ENCODE results near the gene CHRNB1. TPM values are rescaled to one million over a fixed set of nuclear protein-coding genes. Genes with fewer than 3 reads are reported as not detected.

Gene CHRNB1, protein sequence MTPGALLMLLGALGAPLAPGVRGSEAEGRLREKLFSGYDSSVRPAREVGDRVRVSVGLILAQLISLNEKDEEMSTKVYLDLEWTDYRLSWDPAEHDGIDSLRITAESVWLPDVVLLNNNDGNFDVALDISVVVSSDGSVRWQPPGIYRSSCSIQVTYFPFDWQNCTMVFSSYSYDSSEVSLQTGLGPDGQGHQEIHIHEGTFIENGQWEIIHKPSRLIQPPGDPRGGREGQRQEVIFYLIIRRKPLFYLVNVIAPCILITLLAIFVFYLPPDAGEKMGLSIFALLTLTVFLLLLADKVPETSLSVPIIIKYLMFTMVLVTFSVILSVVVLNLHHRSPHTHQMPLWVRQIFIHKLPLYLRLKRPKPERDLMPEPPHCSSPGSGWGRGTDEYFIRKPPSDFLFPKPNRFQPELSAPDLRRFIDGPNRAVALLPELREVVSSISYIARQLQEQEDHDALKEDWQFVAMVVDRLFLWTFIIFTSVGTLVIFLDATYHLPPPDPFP
- 10 to 100 TPM; 51.8 to 85.8 (median 71.8) TPM for polyA plus RNA-seq (ENCODE audit: insufficient read length in 10 of 10)
- long read RNA-seq, donor 1, transcript CHRNB1-207 (2 exons, 1,095 nt), result minor isoform, 5 of 18 reads
- long read RNA-seq, donor 1, transcript CHRNB1-201 (11 exons, 2,557 nt), result major isoform, 7 of 18 reads
- long read RNA-seq, donor 1, partial matches to known transcripts, result 5 of 18 reads
- long read RNA-seq, donor 1, other reads (novel, unspliced or antisense), result 0 of 18 reads
- long read RNA-seq, donor 2, transcript CHRNB1-201 (11 exons, 2,557 nt), result major isoform, 9 of 12 reads
- long read RNA-seq, donor 2, partial matches to known transcripts, result 0 of 12 reads
- long read RNA-seq, donor 2, other reads (novel, unspliced or antisense), result 0 of 12 reads
- long read RNA-seq, donor 3, result 0 reads
- long read RNA-seq, donor 4, partial matches to known transcripts, result 26 of 31 reads
- long read RNA-seq, donor 4, other reads (novel, unspliced or antisense), result 0 of 31 reads
- long read RNA-seq, donor 5, transcript CHRNB1-201 (11 exons, 2,557 nt), result major isoform, 8 of 41 reads
- long read RNA-seq, donor 5, partial matches to known transcripts, result 30 of 41 reads
- long read RNA-seq, donor 5, other reads (novel, unspliced or antisense), result 0 of 41 reads
- long read RNA-seq, donor 6, transcript CHRNB1-201 (11 exons, 2,557 nt), result major isoform, 11 of 19 reads
- long read RNA-seq, donor 6, partial matches to known transcripts, result 6 of 19 reads
- long read RNA-seq, donor 6, other reads (novel, unspliced or antisense), result 0 of 19 reads
- long read RNA-seq, donor 7, transcript CHRNB1-201 (11 exons, 2,557 nt), result major isoform, 8 of 12 reads
- long read RNA-seq, donor 7, partial matches to known transcripts, result 0 of 12 reads
- long read RNA-seq, donor 7, other reads (novel, unspliced or antisense), result 0 of 12 reads
- long read RNA-seq, donor 8, partial matches to known transcripts, result 0 of 2 reads
- long read RNA-seq, donor 8, other reads (novel, unspliced or antisense), result 0 of 2 reads
- long read RNA-seq, donor 9, partial matches to known transcripts, result 0 of 1 reads
- long read RNA-seq, donor 9, other reads (novel, unspliced or antisense), result 0 of 1 reads

GRCh38 chr17:7444682-7445618, at the start of gene CHRNB1:
Gene CHRNB1 (plus strand): TSS chr17:7445061. CDS start chr17:7445128, 67 bp downstream.
- DNase-seq, result peak in 2 of 3 donors; percentile 64 to 80

DNA sequence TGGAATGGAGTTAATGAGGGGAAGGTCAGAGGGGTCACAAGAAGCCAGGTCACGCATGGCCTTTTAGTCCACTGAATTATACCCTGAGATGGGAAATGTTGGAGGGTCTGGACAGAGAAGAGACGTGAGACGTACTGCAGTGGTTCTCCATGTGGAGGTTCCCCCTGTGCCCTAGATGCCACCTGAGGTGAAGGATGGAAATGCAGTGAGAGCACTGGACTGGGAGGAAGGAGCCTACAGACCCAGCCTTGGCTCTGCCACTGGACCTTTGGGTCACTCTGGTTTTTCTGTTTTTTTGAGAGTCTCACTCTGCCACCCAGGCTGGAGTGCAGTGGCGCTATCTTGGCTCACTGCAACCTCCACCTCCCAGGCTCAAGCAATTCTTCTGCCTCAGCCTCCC, 48.7 kb upstream of the CHRNB1 start:
- DNase-seq, result no peak

DNA sequence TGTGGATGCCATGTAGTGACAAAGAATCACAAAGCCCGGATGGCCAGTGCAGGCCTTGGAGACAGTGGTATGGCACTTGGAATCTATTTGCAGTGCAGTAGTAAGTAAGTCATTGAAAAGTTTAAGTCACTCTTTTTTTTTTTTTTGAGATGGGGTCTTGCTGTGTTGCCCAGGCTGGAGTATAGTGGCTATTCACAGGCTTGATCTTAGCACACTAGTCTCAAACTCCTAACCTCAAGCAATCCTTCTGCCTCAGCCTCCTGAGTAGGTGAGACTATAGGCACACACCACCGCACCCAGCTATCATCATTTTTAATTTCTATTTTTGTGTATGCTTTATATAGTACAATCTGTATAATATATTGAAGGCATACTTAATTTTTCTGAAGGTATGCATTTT, 46.2 kb upstream of the CHRNB1 start:
- no peak for DNase-seq

DNA sequence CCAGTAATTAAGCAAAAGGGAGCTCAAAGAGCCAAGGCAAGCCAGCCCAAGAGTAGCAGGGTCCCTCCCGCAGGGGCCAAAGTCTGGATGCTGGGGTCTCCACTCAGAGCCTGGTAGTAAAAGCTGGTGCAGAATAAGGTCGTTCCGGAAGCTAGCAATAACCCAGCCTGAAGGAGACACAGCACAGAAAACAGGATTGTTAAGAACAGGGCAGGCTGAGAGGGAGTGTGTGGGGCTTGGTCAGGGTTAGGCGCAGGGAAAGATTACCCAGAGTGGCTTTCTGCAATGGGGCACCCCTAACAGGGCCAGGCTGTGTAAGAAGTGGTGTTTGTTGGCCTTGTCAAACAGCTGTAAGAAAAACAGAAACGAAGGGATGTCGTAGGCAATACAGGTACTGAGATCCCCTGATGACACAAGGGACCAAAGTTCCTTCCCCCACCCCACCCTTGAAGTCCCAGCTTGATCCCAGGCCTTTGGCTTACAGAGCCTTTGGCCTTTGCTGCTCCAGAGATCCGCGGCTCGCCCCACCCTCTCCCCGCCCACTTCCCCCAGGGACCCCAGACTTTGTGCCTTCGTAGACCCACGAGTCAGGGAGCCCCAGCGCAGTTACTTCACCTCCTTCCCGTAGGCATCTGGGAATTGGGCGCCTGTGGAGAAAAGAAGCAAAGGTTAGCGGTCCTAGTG, 41.7 kb upstream of the CHRNB1 start:
- DNase-seq, result no peak

DNA sequence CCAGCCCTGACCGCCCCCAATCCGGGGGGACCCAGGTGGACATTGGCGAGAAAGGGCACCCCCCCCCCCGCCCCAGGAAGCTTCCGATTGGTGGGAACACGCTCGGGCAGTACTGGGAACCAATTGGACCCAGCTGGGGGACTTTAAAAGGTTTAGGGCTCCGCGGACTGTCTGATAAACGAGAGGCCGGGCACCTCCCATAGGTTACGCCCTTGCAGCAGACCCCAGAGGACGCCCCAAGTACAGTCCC, 41.2 kb upstream of the CHRNB1 start:
- no peak for DNase-seq

DNA sequence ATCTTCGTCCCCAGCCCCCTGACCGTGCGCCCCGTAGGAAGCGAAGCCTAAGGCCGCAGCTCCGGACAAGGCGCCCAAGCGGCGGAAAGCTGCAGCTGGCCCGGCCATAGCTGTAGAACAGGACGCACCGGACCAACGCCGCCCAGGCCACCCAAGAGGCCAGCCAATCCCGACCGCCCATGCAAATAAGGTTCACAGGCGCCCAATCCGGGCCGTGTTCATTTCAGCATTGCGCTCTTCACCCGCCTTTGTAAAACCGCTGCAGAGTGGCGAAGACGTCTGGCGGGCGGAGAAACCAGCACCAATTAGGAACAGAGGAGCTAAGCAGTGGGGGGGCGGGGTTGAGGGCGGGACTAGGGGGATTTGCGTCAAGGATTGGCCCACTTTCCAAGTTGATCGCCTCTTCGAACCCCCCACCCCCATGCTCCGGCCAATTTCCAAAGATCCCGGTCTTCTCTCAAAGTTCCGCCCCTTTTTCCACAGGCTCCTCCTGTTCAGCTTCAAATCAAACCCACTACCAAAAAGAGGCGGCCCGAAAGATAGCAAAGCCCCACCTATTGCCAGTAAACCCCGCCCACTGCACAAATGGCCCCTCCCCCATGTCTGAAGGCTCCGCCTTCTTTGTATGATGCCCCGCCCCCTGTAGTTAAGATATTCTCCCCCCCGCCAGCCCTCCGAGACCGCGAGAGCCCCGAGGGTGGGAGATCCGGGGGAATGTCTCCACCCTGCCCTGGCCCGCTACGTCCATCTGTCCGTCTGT, 40.7 kb upstream of the CHRNB1 start, which contains the start of gene TMEM256:
TMEM256 (minus strand) TSS at position 121 of the 760 bp plus-strand sequence; CDS start at position 108, 13 bp downstream.
- peak; percentile 99 to 100 (median 99) for DNase-seq

GRCh38 chr17:7404737-7405349, 40.0 kb upstream of the CHRNB1 start:
- peak in 1 of 3 donors; percentile 65 for DNase-seq

GRCh38 chr17:7405350-7406234, 39.3 kb upstream of the CHRNB1 start:
- peak in 2 of 3 donors; percentile 46 to 84 for DNase-seq

GRCh38 chr17:7406235-7406825, 38.5 kb upstream of the CHRNB1 start:
- peak in 1 of 3 donors; percentile 33 for DNase-seq

DNA sequence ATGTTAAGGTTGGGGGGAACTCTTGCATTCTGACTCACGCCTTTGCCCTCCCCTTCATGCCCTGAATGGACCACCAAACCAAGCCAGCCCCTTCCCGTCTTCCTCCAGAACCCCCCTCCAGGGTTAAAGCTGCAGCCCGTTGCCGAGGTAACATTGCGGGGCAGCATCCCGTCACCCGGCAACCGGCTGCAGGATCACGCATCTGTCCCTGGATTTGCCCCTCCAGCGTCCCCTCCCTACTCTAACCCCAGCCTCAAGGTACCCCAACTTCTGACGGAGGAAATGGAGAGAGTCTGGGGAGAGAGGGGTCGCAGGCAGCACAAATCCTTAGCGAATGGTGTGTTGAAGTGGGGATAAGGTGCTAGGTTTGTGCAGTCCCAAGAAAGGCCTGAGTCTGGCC, 37.8 kb upstream of the CHRNB1 start:
- DNase-seq, result no peak

- DNase-seq, result no peak
Observed at GRCh38 chr17:7407485-7408251, 37.2 kb upstream of the CHRNB1 start, which contains the start of gene NLGN2. Gene NLGN2 (plus strand): TSS chr17:7407845. CDS start chr17:7408256, 411 bp downstream.

GRCh38 chr17:7408252-7408727, 36.6 kb upstream of the CHRNB1 start:
- no peak for DNase-seq

GRCh38 chr17:7408863-7409262, 36.0 kb upstream of the CHRNB1 start:
- DNase-seq, result no peak

- DNase-seq, result no peak
Observed at GRCh38 chr17:7409716-7410115, 35.1 kb upstream of the CHRNB1 start.

DNA sequence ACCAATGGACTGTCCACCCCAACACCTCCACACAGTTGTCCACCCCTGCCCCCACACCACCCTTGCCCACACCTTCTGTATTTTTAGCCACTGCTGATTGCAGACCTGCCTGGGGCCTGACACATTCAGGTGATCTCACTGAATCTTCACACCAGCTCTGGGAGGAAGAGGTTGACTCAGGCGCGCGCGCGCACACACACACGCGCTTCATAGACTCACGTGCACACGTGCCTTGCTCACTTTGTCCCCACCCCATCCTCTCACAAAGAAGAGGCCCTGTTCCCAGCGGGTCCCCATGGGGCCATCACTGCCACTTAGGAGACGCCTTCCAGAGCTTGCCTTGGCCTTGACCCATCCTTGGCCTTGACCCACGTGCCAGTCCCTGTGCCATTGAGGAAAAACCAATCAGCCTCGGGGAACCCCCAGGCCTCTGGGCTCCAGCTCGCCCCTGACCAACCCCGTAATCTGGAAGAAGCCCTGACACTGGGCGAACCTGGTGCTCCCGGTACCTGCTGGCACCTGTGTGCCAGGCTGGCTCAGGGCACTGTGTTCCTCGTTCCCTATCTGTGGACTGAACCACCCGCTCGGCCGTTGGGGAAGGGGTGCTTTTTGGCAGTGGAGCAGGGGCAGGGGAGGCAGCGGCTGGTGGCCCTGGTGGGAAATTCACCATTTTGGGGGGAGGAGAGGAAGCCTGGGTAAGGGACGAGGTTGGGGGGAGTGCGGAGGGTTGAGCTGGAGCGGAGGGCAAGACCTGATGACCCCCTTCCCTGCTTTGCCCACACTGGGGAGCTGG, 34.0 kb upstream of the CHRNB1 start:
- DNase-seq, result no peak
